ENCODE data around the gene TSPEAR. TPM values are rescaled to one million over a fixed set of nuclear protein-coding genes. Genes with fewer than 3 reads are reported as not detected.

TSPEAR gene
- total RNA-seq, 4 donors from 2014 or later: not detected

- 91% methylated on average over 11 of the region's 11 CpGs; no CpG with 5 or more reads in 1 of the 2 donors for WGBS, 2 donors (ENCODE audit: low coverage in 1 of 2)
- Histone ChIP-seq H3K36me3 (no peaks in the 10 kb centered on the region), H3K27ac (no peak overlapping the region), H3K27me3 (no peaks in the 10 kb centered on the region), H3K4me1 (no peaks in the 10 kb centered on the region), H3K4me3 (no peak overlapping the region), H3K9me3 (no peaks in the 10 kb centered on the region)
- in situ Hi-C loops (cut with MboI; ENCODE audit: low pct_ligation_motif_present in 1 of 4, low pct_unique_long_range_greater_than_20kb in 1 of 4, low sequenced_read_pairs in 3 of 4) (loop anchor here in 1 of 4 donors (25.0 kb wide), 1 partner anchor 201 kb away; the partner anchor contains the start of gene DNMT3L), intact Hi-C loops (cut with DNase I; ENCODE audit: low total_unique reads) (no loop called here)
- TF ChIP-seq, protein P1, sequence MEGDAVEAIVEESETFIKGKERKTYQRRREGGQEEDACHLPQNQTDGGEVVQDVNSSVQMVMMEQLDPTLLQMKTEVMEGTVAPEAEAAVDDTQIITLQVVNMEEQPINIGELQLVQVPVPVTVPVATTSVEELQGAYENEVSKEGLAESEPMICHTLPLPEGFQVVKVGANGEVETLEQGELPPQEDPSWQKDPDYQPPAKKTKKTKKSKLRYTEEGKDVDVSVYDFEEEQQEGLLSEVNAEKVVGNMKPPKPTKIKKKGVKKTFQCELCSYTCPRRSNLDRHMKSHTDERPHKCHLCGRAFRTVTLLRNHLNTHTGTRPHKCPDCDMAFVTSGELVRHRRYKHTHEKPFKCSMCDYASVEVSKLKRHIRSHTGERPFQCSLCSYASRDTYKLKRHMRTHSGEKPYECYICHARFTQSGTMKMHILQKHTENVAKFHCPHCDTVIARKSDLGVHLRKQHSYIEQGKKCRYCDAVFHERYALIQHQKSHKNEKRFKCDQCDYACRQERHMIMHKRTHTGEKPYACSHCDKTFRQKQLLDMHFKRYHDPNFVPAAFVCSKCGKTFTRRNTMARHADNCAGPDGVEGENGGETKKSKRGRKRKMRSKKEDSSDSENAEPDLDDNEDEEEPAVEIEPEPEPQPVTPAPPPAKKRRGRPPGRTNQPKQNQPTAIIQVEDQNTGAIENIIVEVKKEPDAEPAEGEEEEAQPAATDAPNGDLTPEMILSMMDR (IDR thresholded peaks at IDR 0.05): no peak
- TF ChIP-seq EP300 (IDR thresholded peaks at IDR 0.05; ENCODE audit: low read depth) (no peak), POLR2AphosphoS5 (IDR thresholded peaks at IDR 0.05) (no peak), POLR2A (IDR thresholded peaks at IDR 0.05) (no peak)
- no peak for DNase-seq
Observed at GRCh38 chr21:44462834-44463200, 248.6 kb downstream of the TSPEAR start.

GRCh38 chr21:44462086-44462833 lies 249.1 kb downstream of the TSPEAR start:
- WGBS, 2 donors (ENCODE audit: low coverage in 1 of 2): 88% methylated on average over 25 of the region's 25 CpGs; no CpG with 5 or more reads in 1 of the 2 donors
- no peaks in the 10 kb centered on the region for H3K27me3 ChIP-seq
- in situ Hi-C loops (cut with MboI; ENCODE audit: low pct_ligation_motif_present in 1 of 4, low pct_unique_long_range_greater_than_20kb in 1 of 4, low sequenced_read_pairs in 3 of 4) (loop anchor here in 1 of 4 donors (25.0 kb wide), 1 partner anchor 200 kb away; the partner anchor contains the start of gene DNMT3L), intact Hi-C loops (cut with DNase I; ENCODE audit: low total_unique reads) (no loop called here)
- TF ChIP-seq, protein P1 (IDR thresholded peaks at IDR 0.05): no peak
- TF ChIP-seq POLR2A (IDR thresholded peaks at IDR 0.05): no peak
- no peak for TF ChIP-seq EP300 (IDR thresholded peaks at IDR 0.05; ENCODE audit: low read depth)
- no peak for TF ChIP-seq POLR2AphosphoS5 (IDR thresholded peaks at IDR 0.05)
- no peaks in the 10 kb centered on the region for H3K4me1 ChIP-seq
- DNase-seq: no peak
- H3K27ac ChIP-seq: no peak overlapping the region
- no peak overlapping the region for H3K4me3 ChIP-seq
- no peaks in the 10 kb centered on the region for H3K9me3 ChIP-seq
- no peaks in the 10 kb centered on the region for H3K36me3 ChIP-seq

DNA sequence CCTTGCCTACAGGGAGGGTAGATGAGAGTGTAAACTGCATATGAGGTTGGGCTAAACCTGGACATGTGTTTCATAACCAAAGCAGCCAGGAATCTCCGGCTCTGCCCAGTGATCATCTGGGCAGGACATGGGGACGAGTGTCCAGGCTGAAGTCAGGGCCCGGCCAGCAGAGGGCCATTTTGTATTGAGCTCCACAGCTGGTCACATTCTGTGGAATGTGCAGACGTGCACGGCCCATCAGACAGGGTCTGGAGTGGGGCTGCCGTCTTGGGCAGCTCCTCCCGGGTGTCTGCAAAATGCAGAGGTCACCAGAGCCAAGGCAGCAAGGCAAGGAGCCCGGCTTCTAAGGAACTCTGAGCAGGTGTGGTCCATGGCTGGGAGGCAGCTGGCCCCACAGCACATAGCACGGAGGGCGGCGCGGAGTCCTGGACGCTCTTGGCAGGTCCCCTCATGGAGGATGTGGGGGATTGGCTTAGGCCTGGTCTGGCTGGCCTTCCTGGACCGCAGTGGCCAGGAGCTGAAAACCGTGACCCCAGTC lies 249.8 kb downstream of the TSPEAR start:
- no peaks in the 10 kb centered on the region for H3K36me3 ChIP-seq
- intact Hi-C loops (cut with DNase I; ENCODE audit: low total_unique reads) (no loop called here), in situ Hi-C loops (cut with MboI; ENCODE audit: low pct_ligation_motif_present in 1 of 4, low pct_unique_long_range_greater_than_20kb in 1 of 4, low sequenced_read_pairs in 3 of 4) (loop anchor here in 1 of 4 donors (25.0 kb wide), 1 partner anchor 199 kb away; the partner anchor contains the start of gene DNMT3L)
- WGBS, 2 donors (ENCODE audit: low coverage in 1 of 2): 85% methylated on average over 15 of the region's 15 CpGs; no CpG with 5 or more reads in 1 of the 2 donors
- no peaks in the 10 kb centered on the region for H3K4me1 ChIP-seq
- H3K27me3 ChIP-seq: no peaks in the 10 kb centered on the region
- no peaks in the 10 kb centered on the region for H3K9me3 ChIP-seq
- no peak overlapping the region for H3K4me3 ChIP-seq
- H3K27ac ChIP-seq: no peak overlapping the region
- DNase-seq: no peak
- TF ChIP-seq, protein P1 (IDR thresholded peaks at IDR 0.05): peak in 1 of 5 experiments; percentile 15
- TF ChIP-seq EP300 (IDR thresholded peaks at IDR 0.05; ENCODE audit: low read depth): no peak
- TF ChIP-seq POLR2A (IDR thresholded peaks at IDR 0.05): no peak

GRCh38 chr21:44461005-44461404 lies 250.4 kb downstream of the TSPEAR start:
- in situ Hi-C loops (cut with MboI; ENCODE audit: low pct_ligation_motif_present in 1 of 4, low pct_unique_long_range_greater_than_20kb in 1 of 4, low sequenced_read_pairs in 3 of 4): loop anchor here in 1 of 4 donors (25.0 kb wide), 1 partner anchor 199 kb away; the partner anchor contains the start of gene DNMT3L
- Histone ChIP-seq H3K27ac (no peak overlapping the region), H3K9me3 (no peaks in the 10 kb centered on the region), H3K4me1 (peaks cover 0 to 5% (median 3%) of the 10 kb centered on the region in 4 donors), H3K36me3 (no peaks in the 10 kb centered on the region), H3K4me3 (no peak overlapping the region), H3K27me3 (no peaks in the 10 kb centered on the region)
- TF ChIP-seq, protein P1 (IDR thresholded peaks at IDR 0.05): no peak
- TF ChIP-seq POLR2A (IDR thresholded peaks at IDR 0.05) (no peak), POLR2AphosphoS5 (IDR thresholded peaks at IDR 0.05) (no peak), EP300 (IDR thresholded peaks at IDR 0.05; ENCODE audit: low read depth) (no peak)
- WGBS, 2 donors (ENCODE audit: low coverage in 1 of 2): 85% methylated on average over 8 of the region's 8 CpGs; no CpG with 5 or more reads in 1 of the 2 donors
- intact Hi-C loops (cut with DNase I; ENCODE audit: low total_unique reads): no loop called here
- no peak for DNase-seq
